Liver (tissue), 3 donors: ENCODE measurements around the gene DDAH2.

Experiments
- EGR1 ChIP-seq, 2 donors: IDR thresholded peaks; 2 replicates each; pipeline ENCODE4 v1.6.1; 2016 to 2018; ENCODE audit warnings: antibody characterized with exemption in 2 of 2, low read depth in 2 of 2
- GABPA ChIP-seq, 2 donors: IDR thresholded peaks in 1 of 2; conservative IDR thresholded peaks in 1 of 2; 2 replicates each; pipeline ENCODE4 v1.6.1; 2016; ENCODE audit warnings: antibody characterized with exemption in 2 of 2, mild to moderate bottlenecking in 1 of 2, moderate library complexity in 1 of 2
- JUND ChIP-seq, 2 donors: IDR thresholded peaks; 2 replicates each; pipeline ENCODE4 v1.6.1; 2016; ENCODE audit warnings: antibody characterized with exemption in 2 of 2
- RXRA ChIP-seq, 2 donors: IDR thresholded peaks; 2 replicates each; pipeline ENCODE4 v1.6.1; 2017 to 2018; ENCODE audit warnings: antibody characterized with exemption in 2 of 2, mild to moderate bottlenecking in 1 of 2
- SP1 ChIP-seq: IDR thresholded peaks from 2 replicates; pipeline ENCODE4 v1.6.1; 2018; ENCODE audit warnings: antibody characterized with exemption, mild to moderate bottlenecking
- TAF1 ChIP-seq: conservative IDR thresholded peaks from 2 replicates; pipeline ENCODE4 v1.6.1; 2016; ENCODE audit warnings: antibody characterized with exemption, mild to moderate bottlenecking
- YY1 ChIP-seq: IDR thresholded peaks from 2 replicates; pipeline ENCODE4 v1.6.1; 2016; ENCODE audit warnings: antibody characterized with exemption, mild to moderate bottlenecking
- TF ChIP-seq, protein P1 (sequence below): fragments of 150-350 bp; IDR thresholded peaks from 2 replicates; pipeline ENCODE4 v1.5.1; 2017; ENCODE audit warnings: improper control_type of control experiment, low read depth, low read length; ENCODE audit not compliant: missing input control
- TF ChIP-seq, protein P2 (sequence below): IDR thresholded peaks from 2 replicates; pipeline ENCODE4 v1.6.1; 2016; ENCODE audit warnings: antibody characterized with exemption
- TF ChIP-seq, protein P3 (sequence below): IDR thresholded peaks from 2 replicates; pipeline ENCODE4 v1.6.1; 2016; ENCODE audit warnings: antibody characterized with exemption, mild to moderate bottlenecking
- TF ChIP-seq, protein P4 (sequence below): IDR thresholded peaks from 2 replicates; pipeline ENCODE4 v1.6.1; 2016; ENCODE audit warnings: antibody characterized with exemption
- donor health status: healthy.
- donor health status: healthy.

DNA sequence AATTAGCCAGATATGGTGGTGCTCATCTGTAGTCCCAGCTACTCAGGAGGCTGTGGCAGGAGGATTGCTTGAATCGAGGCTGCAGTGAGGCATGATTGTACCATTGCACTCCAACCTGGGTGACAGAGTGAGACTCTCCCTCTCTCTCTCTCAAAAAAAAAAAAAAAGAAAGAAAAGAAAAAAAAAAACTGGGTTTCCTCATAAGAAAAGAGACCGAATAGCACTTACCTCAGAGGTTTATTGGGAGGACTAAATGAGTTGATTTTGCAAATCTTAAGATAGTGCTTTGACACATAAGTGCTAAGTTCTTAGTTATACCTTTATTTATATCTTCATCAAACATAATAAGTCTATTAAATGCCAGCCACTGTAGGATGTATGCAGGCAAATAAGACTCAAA, 41.8 kb upstream of the DDAH2 start:
- no peak for TF ChIP-seq GABPA (IDR thresholded peaks at IDR 0.05 in 1 of 2, conservative IDR thresholded peaks at IDR 0.05 in 1 of 2)
- TF ChIP-seq, protein P1, sequence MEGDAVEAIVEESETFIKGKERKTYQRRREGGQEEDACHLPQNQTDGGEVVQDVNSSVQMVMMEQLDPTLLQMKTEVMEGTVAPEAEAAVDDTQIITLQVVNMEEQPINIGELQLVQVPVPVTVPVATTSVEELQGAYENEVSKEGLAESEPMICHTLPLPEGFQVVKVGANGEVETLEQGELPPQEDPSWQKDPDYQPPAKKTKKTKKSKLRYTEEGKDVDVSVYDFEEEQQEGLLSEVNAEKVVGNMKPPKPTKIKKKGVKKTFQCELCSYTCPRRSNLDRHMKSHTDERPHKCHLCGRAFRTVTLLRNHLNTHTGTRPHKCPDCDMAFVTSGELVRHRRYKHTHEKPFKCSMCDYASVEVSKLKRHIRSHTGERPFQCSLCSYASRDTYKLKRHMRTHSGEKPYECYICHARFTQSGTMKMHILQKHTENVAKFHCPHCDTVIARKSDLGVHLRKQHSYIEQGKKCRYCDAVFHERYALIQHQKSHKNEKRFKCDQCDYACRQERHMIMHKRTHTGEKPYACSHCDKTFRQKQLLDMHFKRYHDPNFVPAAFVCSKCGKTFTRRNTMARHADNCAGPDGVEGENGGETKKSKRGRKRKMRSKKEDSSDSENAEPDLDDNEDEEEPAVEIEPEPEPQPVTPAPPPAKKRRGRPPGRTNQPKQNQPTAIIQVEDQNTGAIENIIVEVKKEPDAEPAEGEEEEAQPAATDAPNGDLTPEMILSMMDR, result no peak
- no peak for TF ChIP-seq JUND (IDR thresholded peaks at IDR 0.05)
- TF ChIP-seq, protein P2, sequence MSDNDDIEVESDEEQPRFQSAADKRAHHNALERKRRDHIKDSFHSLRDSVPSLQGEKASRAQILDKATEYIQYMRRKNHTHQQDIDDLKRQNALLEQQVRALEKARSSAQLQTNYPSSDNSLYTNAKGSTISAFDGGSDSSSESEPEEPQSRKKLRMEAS, result no peak
- TF ChIP-seq TAF1, result no peak
- TF ChIP-seq RXRA (IDR thresholded peaks at IDR 0.05), result no peak
- TF ChIP-seq, protein P3, sequence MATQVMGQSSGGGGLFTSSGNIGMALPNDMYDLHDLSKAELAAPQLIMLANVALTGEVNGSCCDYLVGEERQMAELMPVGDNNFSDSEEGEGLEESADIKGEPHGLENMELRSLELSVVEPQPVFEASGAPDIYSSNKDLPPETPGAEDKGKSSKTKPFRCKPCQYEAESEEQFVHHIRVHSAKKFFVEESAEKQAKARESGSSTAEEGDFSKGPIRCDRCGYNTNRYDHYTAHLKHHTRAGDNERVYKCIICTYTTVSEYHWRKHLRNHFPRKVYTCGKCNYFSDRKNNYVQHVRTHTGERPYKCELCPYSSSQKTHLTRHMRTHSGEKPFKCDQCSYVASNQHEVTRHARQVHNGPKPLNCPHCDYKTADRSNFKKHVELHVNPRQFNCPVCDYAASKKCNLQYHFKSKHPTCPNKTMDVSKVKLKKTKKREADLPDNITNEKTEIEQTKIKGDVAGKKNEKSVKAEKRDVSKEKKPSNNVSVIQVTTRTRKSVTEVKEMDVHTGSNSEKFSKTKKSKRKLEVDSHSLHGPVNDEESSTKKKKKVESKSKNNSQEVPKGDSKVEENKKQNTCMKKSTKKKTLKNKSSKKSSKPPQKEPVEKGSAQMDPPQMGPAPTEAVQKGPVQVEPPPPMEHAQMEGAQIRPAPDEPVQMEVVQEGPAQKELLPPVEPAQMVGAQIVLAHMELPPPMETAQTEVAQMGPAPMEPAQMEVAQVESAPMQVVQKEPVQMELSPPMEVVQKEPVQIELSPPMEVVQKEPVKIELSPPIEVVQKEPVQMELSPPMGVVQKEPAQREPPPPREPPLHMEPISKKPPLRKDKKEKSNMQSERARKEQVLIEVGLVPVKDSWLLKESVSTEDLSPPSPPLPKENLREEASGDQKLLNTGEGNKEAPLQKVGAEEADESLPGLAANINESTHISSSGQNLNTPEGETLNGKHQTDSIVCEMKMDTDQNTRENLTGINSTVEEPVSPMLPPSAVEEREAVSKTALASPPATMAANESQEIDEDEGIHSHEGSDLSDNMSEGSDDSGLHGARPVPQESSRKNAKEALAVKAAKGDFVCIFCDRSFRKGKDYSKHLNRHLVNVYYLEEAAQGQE, result no peak
- TF ChIP-seq, protein P4, sequence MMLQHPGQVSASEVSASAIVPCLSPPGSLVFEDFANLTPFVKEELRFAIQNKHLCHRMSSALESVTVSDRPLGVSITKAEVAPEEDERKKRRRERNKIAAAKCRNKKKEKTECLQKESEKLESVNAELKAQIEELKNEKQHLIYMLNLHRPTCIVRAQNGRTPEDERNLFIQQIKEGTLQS, result no peak
- TF ChIP-seq SP1, result no peak
- TF ChIP-seq EGR1 (IDR thresholded peaks at IDR 0.05; ENCODE audit: low read depth in 2 of 2), result no peak
- TF ChIP-seq YY1, result no peak
